ENCODE data around the gene XIRP2.

Gene XIRP2

GRCh38 chr2:167134381-167135072, 246.2 kb downstream of the XIRP2 start:
- peak; percentile 96 for DNase-seq (ENCODE audit: low read depth)

DNA sequence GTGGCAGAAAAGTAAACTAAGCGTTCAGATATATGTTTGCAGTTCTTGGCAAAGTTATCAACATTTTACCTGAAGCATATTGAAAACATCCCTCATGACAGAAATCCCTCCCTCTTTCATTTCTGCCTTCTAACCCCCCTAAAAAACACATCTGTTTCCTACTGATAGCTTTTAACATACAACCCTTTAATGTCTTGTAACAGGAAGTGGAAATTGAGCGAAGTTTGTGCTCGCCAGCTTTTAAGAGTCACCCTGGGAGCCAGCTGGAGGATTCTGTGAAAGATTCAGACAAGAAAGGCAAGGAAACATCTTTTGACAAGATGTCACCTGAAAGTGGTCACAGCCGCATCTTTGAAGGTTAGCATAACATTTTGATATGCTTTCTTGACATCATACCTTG, 247.4 kb downstream of the XIRP2 start:
- DNase-seq (ENCODE audit: low read depth): peak; percentile 53

- peak; percentile 36 for DNase-seq (ENCODE audit: low read depth)
Observed at GRCh38 chr2:167136879-167137596, 248.8 kb downstream of the XIRP2 start.

- no peak for DNase-seq (ENCODE audit: low read depth)
Observed at GRCh38 chr2:167140330-167140729, 252.1 kb downstream of the XIRP2 start.

DNA sequence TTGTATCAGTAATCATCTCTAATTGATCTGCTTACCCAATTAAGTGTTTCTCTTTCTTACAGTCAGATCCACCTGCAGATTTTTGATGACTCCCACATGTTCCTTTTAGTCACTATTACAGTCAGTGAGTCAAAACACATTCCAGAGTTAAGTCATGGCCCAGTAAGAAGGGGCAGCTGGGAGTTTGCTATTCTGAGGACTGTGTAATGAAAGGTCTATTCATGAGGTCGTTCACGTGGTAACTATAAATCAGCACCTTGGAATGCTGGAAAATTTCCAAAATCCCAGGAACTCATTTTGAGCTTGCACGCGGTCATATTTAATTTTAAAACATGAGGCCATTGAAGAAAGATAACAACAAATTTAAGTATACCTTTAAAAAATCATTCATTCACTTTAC, 252.5 kb downstream of the XIRP2 start:
- DNase-seq (ENCODE audit: low read depth): peak; percentile 99

DNA sequence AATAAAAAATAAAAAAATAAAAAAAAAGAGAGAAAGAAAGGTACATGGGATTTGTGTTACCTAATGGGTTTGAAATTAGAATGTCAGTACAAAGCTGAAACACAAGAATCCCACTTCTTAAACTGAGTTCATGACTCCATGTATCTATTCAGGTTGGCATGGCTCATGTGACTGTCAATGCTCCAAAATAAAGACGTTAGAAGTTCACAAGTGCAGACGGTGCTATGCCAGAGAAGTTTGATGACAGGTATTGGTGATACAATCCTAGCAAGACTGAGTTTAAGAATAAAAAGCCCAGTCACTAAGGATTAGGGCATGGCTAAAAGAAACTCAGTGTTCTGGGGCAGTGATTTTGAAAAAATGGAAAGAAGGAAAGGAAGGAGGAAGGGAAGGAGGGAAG, 254.3 kb downstream of the XIRP2 start:
- DNase-seq (ENCODE audit: low read depth): no peak

- peak; percentile 68 for DNase-seq (ENCODE audit: low read depth)
Observed at GRCh38 chr2:167144179-167144898, 256.1 kb downstream of the XIRP2 start.

DNA sequence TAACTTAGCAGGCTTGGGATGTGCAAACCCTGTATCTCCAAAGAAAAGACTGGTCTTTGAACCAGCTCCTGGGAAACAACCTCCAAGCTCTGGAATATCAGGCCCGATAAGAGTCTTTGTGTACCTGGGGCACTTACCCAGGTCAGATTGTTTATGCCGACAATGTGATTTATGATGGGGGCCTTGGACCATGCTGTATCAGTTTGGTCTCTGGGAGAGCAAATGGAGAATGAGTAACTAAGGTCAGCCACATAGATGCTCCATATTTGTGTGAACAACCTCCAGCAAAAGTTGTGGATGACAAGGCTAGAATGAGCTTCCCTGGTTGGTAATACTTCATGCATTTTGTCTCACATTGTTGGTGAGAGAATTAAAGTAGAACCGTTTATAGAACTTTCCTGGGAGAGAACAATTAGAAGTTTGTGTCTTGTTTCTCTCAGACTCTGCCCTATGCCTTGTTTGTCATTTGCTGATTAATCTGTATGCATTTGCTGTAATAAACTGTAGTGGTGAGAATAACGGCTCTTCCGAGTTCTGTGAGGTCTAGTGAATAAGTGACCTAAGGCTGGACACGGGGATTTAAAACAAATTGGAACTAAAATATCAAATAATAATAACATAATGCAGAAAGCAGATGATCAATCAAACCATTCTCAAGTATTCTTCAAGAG, 259.1 kb downstream of the XIRP2 start:
- DNase-seq (ENCODE audit: low read depth): no peak

- no peak for DNase-seq (ENCODE audit: low read depth)
Observed at GRCh38 chr2:167151894-167152293, 263.6 kb downstream of the XIRP2 start.

DNA sequence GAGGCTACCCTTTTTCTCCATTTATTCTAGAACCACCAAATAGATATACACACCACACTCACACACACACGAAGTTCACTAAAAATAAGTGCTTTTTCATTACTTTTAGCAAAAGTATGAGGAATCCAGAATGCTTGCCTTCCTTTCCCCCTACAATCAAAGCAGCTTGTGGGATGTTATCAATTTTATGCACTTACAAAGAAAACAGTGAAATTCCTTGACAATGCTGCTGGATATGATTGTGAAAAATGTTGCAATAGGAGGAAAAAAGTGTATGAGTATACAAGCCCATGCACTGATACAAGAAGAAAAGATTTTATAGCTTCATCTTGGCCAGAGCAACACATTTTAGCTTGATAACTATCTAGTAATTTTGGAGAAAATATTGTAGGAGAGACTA, 269.2 kb downstream of the XIRP2 start:
- DNase-seq (ENCODE audit: low read depth): peak; percentile 32

DNA sequence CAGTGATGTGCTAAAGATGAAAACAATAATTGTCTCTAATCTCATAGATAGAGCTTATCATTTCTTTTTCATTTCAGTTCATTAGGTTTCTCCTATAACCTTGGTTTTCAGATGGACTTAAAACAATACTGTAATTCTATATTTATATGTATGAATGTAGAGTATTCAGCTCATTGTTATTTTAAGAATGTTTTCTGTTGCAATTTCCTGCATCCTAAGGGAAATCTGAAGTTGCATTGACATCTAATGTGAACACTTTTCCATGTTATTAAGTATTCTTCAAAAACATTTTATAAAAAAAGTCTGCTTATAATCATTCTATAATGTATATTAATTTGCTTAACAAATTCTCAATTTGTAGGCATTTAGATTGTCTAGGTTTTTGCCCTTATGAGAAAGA, 288.9 kb downstream of the XIRP2 start:
- peak; percentile 57 for DNase-seq (ENCODE audit: low read depth)

GRCh38 chr2:167181134-167181533, 292.9 kb downstream of the XIRP2 start:
- peak; percentile 74 for DNase-seq (ENCODE audit: low read depth)

DNA sequence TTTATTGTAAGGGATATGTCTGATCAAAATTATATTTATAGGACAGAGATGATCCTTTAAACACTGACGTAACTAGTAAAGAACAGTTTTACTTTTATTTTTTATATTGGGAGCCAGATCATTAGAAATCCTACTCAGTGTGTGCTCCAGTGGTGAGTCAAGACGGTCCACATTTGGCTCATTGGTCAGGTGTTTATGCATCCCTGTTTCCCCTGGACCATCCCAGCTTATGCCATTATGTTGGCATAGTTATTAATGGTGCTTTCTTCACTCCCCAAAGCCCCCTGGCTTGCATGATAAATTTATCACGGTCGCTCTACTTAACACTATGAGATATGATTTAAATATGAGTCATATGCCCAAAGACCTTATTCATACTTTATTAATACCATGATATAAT, 293.4 kb downstream of the XIRP2 start:
- DNase-seq (ENCODE audit: low read depth): no peak

DNA sequence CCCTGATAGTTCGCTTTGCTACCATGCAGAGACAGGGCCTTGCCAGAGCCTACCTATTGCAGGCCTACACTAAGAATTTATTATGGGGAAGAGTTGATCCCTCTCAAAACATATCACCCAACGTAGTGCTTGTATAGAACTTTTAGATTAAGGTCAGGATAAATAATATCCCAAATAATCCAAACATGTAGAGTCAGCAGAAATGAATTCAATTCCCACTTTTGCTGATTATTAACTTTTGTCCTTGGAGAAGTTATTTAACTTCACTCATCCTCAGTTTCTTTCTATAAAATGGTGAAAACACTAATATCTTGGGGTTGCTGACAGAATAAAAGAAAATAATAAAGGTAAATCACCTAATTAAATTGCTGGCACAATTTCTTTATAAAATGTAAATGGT, 294.1 kb downstream of the XIRP2 start:
- DNase-seq (ENCODE audit: low read depth): no peak

DNA sequence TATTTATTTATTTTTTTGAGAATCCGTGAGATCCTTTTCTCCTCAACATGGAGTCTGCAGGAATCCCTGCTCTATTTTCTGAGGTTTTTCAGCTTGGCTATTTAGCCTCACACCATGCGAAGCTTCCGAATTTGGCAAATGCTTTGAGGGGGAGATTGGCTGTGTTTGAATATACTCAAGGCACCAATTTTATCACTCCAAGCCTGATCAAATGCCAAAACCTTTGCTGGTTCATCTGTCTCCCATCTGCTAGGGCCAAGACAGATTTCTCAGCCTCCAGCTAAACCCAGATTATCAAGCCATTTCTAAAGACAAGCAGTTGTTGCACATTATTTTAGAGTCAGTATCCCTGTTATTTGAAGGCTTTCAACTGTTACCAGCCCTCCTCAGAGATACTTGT, 295.7 kb downstream of the XIRP2 start:
- DNase-seq (ENCODE audit: low read depth): no peak

DNA sequence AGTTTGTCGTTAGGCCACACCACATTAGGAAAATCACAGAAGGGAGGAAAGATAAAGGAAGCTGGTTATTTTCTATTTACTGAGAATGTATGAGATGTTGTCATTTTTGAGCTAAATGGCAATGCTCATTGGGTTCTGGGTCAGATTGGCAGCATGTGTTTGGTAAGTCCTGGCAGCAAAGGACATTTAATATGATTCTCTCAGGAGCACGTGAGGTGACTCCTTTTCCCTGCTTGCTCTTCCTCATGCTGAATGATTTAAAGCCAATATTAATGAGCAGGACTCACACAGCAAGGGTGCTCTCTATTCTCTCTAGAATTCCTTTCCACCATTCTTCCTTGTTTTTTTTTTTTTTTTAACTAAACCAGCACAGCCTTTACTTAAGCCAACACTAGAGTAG, 298.2 kb downstream of the XIRP2 start:
- DNase-seq (ENCODE audit: low read depth): no peak

GRCh38 chr2:167187049-167187727, 298.9 kb downstream of the XIRP2 start:
- no peak for DNase-seq (ENCODE audit: low read depth)

DNA sequence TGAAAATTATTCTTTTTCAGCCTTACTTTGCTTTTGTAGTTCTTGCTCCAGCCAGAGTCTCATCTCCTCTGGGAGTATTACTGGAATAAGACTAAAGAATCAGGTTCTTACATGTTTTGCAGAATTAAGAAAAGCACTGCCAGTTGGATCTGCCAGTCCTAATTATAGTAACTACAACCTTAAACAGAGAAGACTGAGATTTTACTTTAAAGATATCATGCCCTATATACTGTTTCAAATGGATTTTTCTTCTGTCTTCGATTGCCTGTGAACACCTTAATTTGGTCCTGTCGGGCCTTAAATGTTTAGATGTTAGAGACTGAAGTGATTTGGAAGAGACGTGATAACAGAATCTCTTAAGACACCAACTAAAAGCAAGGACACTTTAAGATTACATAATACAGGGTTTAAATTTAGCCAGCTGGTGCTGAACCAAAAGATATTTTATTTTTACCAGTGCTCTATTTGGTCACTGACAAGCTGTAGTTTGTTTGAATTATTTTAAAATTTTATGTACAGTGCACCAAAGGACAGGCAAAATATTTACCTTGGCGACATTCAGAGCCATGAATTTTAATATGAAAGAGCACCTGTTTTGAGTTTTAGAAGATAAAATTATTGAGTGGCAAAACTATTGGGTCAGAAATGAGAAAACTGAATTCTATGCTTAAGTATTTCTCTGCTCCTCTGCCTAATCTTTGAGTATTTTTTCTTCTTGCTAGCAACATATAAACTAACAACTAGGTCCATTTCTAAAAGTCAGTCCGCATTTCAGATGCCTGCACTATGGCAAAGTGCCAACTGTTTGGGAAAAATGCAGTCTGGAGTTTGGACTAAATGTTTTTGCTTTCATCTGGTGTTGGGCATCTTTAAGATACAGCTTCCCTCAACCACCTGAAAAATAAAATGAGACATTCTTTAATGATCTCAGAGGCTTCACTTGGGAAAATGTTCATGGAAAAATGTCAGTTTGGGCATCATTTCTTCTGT, 300.0 kb downstream of the XIRP2 start:
- no peak for DNase-seq (ENCODE audit: low read depth)

- peak; percentile 75 for DNase-seq (ENCODE audit: low read depth)
Observed at GRCh38 chr2:167190053-167190452, 301.8 kb downstream of the XIRP2 start.

- peak; percentile 62 for DNase-seq (ENCODE audit: low read depth)
Observed at GRCh38 chr2:167191588-167191987, 303.3 kb downstream of the XIRP2 start.

- DNase-seq (ENCODE audit: low read depth): no peak
Observed at GRCh38 chr2:167192833-167193232, 304.6 kb downstream of the XIRP2 start.
